Activated naive CD4-positive, alpha-beta T cell treated with anti-CD3 and anti-CD28 coated beads, Interleukin-2, amount 10 ng/mL, durations not matched to agents 7 days and 5 days (primary cell): ENCODE data around the gene MPO.
A peak's percentile ranks its signal among the peaks of the same experiment; 100 is the strongest.

Experiments used
- CTCF ChIA-PET: fragments of 350-600 bp; sonication (Branson Sonifier 250); formaldehyde crosslinking; loops from one replicate; lab custom pipeline; 2021; ENCODE audit warnings: antibody characterized with exemption; lab: Charles Lee
- DNase-seq: peaks from one replicate; pipeline ENCODE4 v3.0.0-alpha.2; 2020
- H3K27ac Mint-ChIP-seq: one replicate; pipeline ENCODE4 v1.8.0; 2021; ENCODE audit warnings: mild to moderate bottlenecking, moderate library complexity, mixed read lengths
- H3K27me3 Mint-ChIP-seq: one replicate; pipeline ENCODE4 v1.8.0; 2021; ENCODE audit warnings: mild to moderate bottlenecking, mixed read lengths
- H3K36me3 Mint-ChIP-seq: one replicate; pipeline ENCODE4 v1.8.0; 2021; ENCODE audit warnings: mixed read lengths
- H3K4me1 Mint-ChIP-seq: one replicate; pipeline ENCODE4 v1.8.0; 2021; ENCODE audit warnings: mixed read lengths
- H3K4me3 Mint-ChIP-seq: one replicate; pipeline ENCODE4 v1.8.0; 2021; ENCODE audit warnings: mild to moderate bottlenecking, moderate library complexity, mixed read lengths
- H3K9me3 Mint-ChIP-seq: one replicate; pipeline ENCODE4 v1.8.0; 2021; ENCODE audit warnings: mixed read lengths

MPO gene

DNA sequence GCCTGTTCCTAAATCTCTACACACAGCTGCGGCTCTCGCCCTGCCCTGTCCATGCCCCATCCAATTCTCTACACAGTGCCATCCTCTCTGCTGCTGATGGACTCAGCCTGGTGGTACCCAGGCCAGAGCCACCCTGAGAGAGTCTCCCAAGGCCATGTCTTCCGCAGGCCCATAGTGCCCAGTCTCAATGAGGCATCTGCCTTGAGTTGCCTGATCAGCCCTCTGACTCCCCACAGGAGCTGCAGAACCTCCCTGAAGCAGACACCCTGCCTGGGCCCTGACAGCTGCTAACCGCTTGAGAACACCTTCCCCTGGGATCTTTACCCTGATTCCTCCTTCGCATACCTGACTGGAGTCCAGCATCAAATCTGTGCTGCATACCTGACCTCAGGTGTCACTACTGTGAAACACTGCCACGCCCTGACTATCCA lies 34.6 kb upstream of the MPO start:
- no peak overlapping the region for H3K27ac Mint-ChIP-seq
- CTCF ChIA-PET, result interaction anchor here (0.8 to 3.7 kb wide), 3 partner anchors 10 to 101 kb away, joined by 3 to 61 read pairs (median 23); partner anchors contain the start of gene RNF43
- H3K4me3 Mint-ChIP-seq, result no peak overlapping the region
- peaks cover 24% of the 10 kb centered on the region for H3K36me3 Mint-ChIP-seq
- no peaks in the 10 kb centered on the region for H3K9me3 Mint-ChIP-seq
- H3K27me3 Mint-ChIP-seq, result no peaks in the 10 kb centered on the region
- peaks cover 13% of the 10 kb centered on the region for H3K4me1 Mint-ChIP-seq
- DNase-seq, result no peak

DNA sequence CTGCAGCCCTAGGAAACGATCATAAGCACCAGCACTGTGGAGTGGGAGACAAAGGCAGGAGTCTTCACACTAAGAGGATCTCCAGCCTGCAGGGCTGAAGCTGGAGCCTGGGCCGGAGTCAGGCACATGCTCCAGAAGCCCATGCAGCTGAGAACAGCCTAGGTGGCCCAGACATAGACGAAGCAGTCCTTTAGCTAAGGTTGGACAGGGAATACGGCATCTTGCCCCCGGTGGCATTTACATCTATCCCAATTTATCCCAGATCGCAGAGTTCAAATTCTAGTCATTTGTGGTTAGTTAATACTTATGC lies 33.9 kb upstream of the MPO start:
- Mint-ChIP-seq H3K36me3 (peaks cover 20% of the 10 kb centered on the region), H3K9me3 (no peaks in the 10 kb centered on the region), H3K27me3 (no peaks in the 10 kb centered on the region), H3K4me3 (no peak overlapping the region), H3K4me1 (peaks cover 13% of the 10 kb centered on the region), H3K27ac (no peak overlapping the region)
- no peak for DNase-seq
- CTCF ChIA-PET, result no interaction called here

DNA sequence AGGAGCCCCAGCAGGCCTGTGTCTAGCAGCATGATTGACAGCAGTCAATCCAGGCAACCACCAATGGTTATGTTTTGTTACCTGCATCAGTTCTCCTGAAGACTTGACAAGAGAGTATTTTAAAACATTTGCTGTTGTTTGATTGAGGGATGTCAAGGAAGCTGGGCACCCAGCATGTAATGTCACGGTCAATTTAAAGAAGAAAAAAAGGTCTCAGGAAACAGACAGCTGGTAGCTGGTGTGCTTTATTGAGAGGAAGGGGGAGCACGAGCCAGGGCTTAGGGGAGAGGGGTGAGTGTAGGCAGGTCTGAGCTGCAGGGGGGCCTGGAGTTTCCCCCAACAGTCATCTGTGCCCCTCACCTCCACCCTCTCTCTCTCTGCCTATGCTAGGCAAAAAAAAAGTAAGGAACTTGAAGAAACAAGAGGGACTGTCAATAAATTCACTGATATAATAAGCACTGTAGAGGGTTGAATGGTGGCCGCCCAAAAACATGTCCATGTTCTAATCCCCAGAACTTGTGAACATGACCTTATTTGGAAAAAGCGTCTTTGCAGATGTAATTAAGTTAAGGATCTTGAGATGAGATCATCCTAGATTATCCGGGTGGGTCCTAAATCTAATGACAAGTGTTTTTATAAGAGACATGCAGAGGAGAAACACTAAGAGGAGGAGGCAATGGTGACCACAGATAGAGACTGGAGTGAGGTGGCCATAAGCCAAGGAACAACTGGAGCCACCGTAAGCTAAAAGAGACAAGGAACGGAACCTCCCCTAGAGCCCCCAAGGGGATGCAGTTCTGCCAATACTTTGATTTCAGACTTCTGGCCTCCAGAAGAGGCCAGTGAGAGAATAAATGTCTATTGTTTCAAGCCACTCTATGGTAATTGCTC lies 33.3 kb upstream of the MPO start:
- Mint-ChIP-seq H3K27me3 (no peaks in the 10 kb centered on the region), H3K36me3 (peaks cover 23% of the 10 kb centered on the region), H3K4me1 (peaks cover 13% of the 10 kb centered on the region), H3K27ac (no peak overlapping the region), H3K9me3 (no peaks in the 10 kb centered on the region), H3K4me3 (no peak overlapping the region)
- CTCF ChIA-PET, result interaction anchor here (2.4 kb wide), 1 partner anchor 12 kb away, joined by 7 read pairs; no protein-coding TSS in a partner anchor
- no peak for DNase-seq

DNA sequence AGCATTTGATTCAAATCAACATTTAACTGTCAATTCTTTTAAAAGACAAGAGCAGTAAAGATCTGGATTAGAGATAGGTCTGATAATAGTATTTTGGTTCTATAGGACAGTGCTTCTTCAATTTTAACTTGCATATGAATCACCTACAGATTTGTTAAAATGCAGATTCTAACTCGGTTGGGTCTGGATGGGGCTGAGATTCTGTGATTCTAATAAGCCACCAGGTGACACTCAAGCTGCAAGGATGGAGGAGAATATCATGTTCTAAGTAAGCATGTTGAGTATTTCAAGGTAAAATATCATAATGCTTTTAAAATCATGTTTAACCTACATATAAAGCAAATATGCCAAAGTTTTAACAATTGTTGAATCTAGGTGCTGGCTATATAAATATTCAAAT lies 32.1 kb upstream of the MPO start:
- no peaks in the 10 kb centered on the region for H3K9me3 Mint-ChIP-seq
- peaks cover 23% of the 10 kb centered on the region for H3K36me3 Mint-ChIP-seq
- H3K27me3 Mint-ChIP-seq, result no peaks in the 10 kb centered on the region
- H3K4me1 Mint-ChIP-seq, result peaks cover 7% of the 10 kb centered on the region
- H3K4me3 Mint-ChIP-seq, result no peak overlapping the region
- CTCF ChIA-PET, result interaction anchor here (1.0 to 2.4 kb wide), 2 partner anchors 13 to 150 kb away, joined by 3 to 7 read pairs; no protein-coding TSS in a partner anchor
- H3K27ac Mint-ChIP-seq, result no peak overlapping the region
- no peak for DNase-seq

DNA sequence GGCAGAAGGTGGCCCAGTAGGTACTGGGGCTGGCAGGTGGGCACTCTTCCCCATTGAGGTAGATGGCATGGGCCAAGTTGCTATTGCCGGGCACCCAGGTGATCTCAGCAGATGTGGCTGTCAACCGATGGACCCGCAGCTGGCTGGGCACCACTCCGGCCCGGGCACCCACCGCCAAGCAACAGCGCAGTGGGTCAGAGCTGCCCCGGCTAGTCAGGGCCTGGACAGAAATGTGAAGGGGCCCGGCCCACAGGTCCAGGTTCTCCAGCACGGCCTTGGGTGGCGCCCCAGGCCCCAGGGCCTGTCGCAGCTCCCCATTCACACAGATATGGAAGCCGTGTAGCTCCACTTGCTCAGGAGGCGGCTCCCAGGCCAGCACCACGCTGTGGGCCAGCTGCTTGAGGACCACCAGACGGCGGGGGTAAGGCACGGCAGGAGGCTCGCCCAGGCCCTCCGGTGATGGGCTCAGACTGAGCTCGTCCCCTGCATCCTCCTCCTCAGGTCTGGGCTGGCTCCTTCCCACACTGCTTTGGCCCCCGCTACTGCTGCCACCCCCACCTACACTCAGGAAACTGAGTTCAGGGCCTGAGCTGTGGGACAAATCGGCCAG lies 31.4 kb upstream of the MPO start:
- CTCF ChIA-PET, result interaction anchor here (0.9 to 2.4 kb wide), 3 partner anchors 14 to 151 kb away, joined by 3 to 7 read pairs (median 3); no protein-coding TSS in a partner anchor
- Mint-ChIP-seq H3K36me3 (peaks cover 27% of the 10 kb centered on the region), H3K9me3 (no peaks in the 10 kb centered on the region), H3K4me3 (no peak overlapping the region), H3K27ac (no peak overlapping the region), H3K27me3 (no peaks in the 10 kb centered on the region), H3K4me1 (no peaks in the 10 kb centered on the region)
- no peak for DNase-seq

DNA sequence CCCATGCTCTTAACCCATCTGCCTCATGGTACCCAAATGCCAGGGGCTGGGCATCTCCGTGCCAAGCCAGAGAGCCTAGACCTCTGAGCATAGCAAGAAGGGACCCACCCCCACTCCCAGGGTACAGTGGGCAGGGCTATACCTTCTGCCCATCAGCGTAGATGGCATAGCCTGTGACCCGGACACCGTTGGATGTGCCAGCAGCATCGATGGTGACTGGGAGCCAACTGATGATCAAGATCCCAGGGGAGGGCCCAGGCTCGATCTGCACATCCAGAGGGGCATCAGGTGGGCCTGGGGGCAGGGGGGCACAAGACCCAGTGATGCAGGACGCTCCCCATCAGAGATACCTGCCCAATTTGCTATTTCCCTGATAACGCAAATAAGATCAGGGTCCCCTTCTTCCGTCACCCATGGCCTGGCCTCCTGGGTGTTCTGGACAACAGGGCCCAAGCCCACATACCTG lies 30.7 kb upstream of the MPO start:
- no peaks in the 10 kb centered on the region for H3K9me3 Mint-ChIP-seq
- H3K27me3 Mint-ChIP-seq, result no peaks in the 10 kb centered on the region
- no peak overlapping the region for H3K27ac Mint-ChIP-seq
- H3K4me1 Mint-ChIP-seq, result no peaks in the 10 kb centered on the region
- DNase-seq, result no peak
- peaks cover 30% of the 10 kb centered on the region for H3K36me3 Mint-ChIP-seq
- CTCF ChIA-PET, result interaction anchor here (0.9 kb wide), 1 partner anchor 35 kb away, joined by 3 read pairs; no protein-coding TSS in a partner anchor
- H3K4me3 Mint-ChIP-seq, result no peak overlapping the region

DNA sequence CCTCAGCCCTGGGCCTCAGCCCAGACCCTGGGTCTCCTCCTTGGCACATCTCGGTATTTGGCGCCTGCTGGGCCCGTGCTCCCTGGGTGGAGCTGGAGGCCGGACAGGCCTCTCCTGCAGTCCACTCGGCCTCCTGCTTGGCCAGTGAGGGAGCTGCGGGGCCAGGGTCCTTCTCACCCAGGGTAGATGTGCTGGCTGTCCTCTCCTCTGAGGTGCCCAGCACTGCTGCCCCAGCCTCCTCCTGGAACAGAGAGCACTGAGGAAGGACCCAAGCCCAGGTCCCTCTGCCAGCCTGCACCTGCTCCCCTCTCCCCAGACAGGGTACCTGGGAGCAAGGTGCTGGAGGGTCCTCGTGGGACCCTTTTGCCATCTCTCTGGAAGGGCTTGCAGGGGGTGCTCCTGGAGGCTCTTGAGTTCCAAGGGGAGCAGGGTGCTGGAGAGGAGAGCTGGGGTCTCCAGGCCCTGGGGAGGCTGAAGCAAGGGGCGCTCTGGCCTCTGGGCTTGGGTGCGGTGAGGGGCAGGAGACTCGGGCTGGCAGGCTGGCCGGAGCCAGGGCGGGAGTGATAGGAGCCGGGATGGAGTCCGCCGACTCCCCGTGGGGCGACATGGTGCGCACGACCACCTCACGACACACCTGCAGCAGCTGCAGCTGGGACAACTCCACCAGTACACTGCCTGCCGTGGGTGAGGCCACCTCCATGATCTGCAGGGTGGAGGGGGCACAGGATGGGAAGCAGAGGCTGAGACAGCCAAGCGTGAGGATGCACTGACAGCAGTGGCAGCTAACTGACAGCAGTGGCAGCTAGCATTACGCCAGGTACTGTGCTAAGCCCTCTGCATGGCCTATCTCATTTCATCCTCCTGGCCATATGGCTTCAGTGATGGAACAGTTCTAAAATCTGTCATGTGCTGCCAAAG lies 30.0 kb upstream of the MPO start:
- peaks cover 30% of the 10 kb centered on the region for H3K36me3 Mint-ChIP-seq
- no peak overlapping the region for H3K27ac Mint-ChIP-seq
- no peaks in the 10 kb centered on the region for H3K4me1 Mint-ChIP-seq
- H3K4me3 Mint-ChIP-seq, result no peak overlapping the region
- H3K27me3 Mint-ChIP-seq, result no peaks in the 10 kb centered on the region
- CTCF ChIA-PET, result no interaction called here
- no peak for DNase-seq
- H3K9me3 Mint-ChIP-seq, result no peaks in the 10 kb centered on the region

DNA sequence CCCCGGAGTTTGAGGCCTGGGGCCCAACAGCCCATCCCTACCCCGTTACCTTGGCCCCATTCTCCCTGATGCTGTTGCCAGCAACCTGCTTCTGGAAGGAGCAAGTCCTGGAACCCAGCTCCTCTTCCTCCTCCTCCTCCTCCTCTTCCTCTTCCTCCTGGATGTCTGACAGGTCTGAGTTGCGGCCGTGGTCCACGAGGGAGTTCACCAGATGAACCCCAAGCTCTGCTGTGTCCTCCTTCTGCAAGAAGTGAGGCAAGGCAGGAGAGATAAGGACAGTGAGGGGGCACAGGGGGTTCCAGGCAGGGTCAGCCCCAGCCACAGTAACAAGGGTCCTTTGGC lies 29.2 kb upstream of the MPO start:
- Mint-ChIP-seq H3K4me1 (no peaks in the 10 kb centered on the region), H3K27me3 (no peaks in the 10 kb centered on the region), H3K27ac (no peak overlapping the region), H3K36me3 (peaks cover 25% of the 10 kb centered on the region), H3K9me3 (no peaks in the 10 kb centered on the region), H3K4me3 (no peak overlapping the region)
- DNase-seq, result no peak
- CTCF ChIA-PET, result interaction anchor here (1.3 to 1.4 kb wide), 2 partner anchors 35 to 37 kb away, joined by 4 to 7 read pairs; no protein-coding TSS in a partner anchor

DNA sequence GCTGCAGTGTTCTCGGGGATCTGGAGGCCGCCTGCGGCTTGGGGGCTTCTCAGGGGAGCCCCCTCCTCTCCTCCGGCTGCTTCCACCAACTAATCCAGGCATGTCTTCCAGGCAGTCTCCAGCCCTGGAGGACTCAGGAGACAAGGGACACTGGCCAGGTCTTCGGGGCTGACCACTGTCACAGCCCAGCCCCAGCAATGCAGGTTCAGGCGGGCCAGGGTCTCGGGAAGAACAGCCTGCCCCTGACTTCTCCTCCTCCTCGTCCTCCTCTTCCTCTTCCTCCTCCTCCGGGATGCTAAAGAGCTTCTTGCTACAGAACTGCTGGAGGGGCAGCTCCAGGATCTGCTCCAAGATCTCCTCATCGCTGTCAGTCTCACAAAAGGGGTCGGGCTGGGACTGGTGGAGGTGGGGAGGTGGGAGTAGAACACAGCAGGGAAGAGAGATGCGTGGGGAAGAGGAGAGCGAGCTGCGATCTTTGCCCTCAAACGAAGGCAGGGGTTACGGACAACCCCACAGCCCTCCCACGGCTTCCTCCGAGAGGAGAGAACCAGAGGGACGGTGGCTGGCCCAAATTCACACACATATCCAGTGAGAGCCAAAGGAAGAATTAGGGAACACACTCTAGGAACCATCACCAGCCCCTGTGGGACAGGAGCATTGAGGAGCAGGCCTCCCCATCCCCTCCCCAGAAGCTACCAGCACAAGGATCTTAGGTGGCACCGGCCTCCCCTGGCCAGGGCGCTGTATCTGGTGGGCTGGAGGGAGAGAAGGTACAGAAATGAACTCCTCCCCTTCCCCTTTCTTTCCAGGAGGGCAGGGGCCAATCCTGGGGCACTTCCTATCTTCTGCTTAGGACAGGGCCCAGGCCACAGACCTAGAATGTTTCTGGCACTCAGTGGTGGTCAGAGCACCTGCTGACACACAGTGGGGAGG lies 28.5 kb upstream of the MPO start:
- Mint-ChIP-seq H3K27me3 (no peaks in the 10 kb centered on the region), H3K27ac (peak overlapping the region; percentile 33), H3K4me1 (no peaks in the 10 kb centered on the region), H3K9me3 (no peaks in the 10 kb centered on the region), H3K36me3 (peaks cover 23% of the 10 kb centered on the region), H3K4me3 (no peak overlapping the region)
- no peak for DNase-seq
- CTCF ChIA-PET, result interaction anchor here (0.9 to 2.2 kb wide), 5 partner anchors 9 to 38 kb away, joined by 3 to 9 read pairs (median 4); no protein-coding TSS in a partner anchor

DNA sequence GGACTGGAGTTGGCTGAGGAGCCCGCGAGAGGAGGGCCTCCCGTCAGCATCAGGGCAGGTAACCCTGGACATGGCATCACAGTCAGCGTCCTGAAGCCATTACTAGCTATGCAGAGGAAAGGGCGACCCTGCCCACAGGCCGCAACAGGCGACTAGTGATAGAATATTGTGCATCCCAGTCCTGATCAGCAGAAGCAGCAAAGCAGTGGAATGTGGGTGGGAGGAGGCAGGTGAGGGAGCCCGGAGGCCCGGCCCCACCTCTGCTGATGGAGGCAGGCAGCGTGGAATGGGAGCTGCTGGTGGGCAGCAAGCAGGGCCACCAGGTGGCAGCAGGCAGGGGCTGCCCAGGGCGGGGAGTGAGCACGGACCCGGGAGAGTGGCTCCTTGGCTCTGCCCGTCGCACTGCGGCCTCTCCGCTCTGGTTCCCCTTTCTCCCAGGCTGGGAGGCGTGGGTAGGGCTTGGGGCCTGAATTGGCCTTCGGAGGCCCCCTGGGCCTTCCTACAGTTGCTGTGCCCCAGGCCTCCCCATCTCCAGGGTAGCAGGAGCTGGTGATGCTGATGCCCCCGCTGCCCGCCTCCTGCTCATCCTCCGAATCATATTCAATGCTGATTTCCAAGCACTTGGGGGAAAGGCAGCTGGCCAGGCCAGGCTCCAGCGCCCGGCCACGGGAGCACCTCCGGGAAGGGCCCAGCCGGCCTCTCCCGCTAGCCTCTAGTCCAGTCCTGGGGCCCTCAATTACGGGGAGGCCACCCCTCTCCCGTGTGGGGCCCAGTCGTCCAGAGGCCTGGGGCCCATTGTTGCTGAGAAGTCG lies 27.6 kb upstream of the MPO start:
- no peak for DNase-seq
- H3K4me1 Mint-ChIP-seq, result no peaks in the 10 kb centered on the region
- no peak overlapping the region for H3K4me3 Mint-ChIP-seq
- no peak overlapping the region for H3K27ac Mint-ChIP-seq
- H3K27me3 Mint-ChIP-seq, result no peaks in the 10 kb centered on the region
- CTCF ChIA-PET, result interaction anchor here (0.9 to 2.3 kb wide), 7 partner anchors 9 to 109 kb away, joined by 3 to 9 read pairs (median 4); partner anchors contain the start of gene RNF43
- peaks cover 21% of the 10 kb centered on the region for H3K36me3 Mint-ChIP-seq
- no peaks in the 10 kb centered on the region for H3K9me3 Mint-ChIP-seq

DNA sequence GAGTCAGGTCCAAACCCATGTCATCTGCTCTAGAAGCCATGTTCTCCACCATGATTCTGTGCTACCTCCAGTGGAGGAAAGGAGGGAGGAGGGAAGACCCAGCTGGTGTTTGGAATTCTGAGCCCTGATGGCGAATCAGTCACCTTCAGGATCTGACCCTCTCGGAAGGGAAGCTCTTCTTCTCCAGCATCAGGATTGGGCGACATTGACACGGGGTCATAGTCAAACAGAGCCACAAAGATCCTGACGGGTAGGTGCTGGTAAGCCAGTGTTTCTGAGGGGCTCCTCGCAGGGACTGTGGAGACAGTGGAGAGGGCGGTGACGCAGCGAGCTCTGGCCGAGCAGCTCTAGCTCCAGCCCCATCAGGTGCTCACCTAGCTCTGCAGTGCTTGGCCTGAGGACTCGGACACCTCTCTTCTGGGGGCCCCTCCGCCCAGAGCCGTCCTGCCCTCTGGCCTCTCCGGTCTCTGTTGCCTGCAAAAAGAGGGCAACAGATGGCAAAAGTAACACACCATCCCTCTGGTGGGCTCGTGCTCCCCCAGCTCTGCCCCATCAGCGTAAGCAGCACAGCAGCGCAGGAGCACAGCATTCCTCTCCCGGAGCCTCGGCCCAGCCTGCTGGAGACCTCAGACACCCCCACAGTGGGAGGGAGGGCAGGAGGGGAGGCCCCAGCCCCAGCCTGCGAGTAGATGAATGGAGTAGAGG lies 26.9 kb upstream of the MPO start:
- Mint-ChIP-seq H3K36me3 (peaks cover 19% of the 10 kb centered on the region), H3K27me3 (no peaks in the 10 kb centered on the region), H3K9me3 (no peaks in the 10 kb centered on the region), H3K4me3 (no peak overlapping the region), H3K27ac (no peak overlapping the region), H3K4me1 (no peaks in the 10 kb centered on the region)
- CTCF ChIA-PET, result interaction anchor here (1.4 to 2.3 kb wide), 3 partner anchors 10 to 110 kb away, joined by 4 to 9 read pairs (median 7); partner anchors contain the start of gene RNF43
- no peak for DNase-seq
